ENCODE data around the gene ST6GALNAC4.
A peak's percentile ranks its signal among the peaks of the same experiment; 100 is the strongest.

DNA sequence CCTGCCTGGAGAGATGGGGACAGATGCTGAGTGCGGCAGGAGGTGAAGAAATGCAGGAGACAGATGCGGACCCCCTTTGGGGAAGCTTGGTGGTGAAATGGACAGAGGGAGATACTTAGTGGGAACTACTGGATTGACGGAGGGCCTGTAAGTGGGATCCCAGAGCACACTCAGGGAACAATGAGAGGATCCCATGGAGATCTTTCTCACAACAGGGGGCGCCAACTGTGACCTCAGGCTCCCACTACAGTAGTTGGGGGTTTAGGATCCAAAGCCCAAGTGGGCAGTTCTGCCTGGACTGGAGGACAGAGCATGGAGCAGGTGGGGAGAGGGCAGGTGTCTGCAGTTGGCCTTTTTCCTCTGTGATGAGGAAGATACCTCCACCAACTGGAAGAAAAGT lies 17.4 kb upstream of the ST6GALNAC4 start:
- TF ChIP-seq CTCF (IDR thresholded peaks at IDR 0.05; ENCODE audit: low read depth, low read length) (peak; percentile 15; the same call in 1 of the 2 replicates), EZH2phosphoT487 (IDR thresholded peaks at IDR 0.05; ENCODE audit: low read depth) (no peak)
